NCI-H524 (cell line): ENCODE results near the gene MBOAT7.

Source experiments
- DNase-seq, 2 experiments: peaks; one replicate each; lab custom pipeline; 2025; lab: John Stamatoyannopoulos, UW

The MBOAT7 gene

DNA sequence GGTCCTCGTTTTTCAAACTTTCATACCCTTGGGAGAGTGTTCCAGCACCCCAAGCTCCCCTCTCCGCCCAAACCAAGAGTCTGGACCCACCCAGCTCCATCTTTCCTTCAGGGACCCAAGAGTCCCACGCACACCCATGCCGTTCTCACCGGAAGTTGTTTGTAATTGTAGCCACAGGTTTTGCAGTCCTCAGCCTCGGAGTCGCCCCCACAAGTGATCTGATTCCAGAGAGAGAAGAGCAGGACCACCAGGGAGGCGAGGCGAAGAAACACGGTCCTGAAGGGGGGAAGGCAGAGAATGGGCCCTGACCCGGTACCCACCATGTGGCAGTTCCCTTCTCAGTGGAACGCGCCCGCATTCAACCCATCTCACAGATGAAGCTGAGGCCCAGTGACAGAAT, 26.5 kb downstream of the MBOAT7 start:
- DNase-seq, result no peak

DNA sequence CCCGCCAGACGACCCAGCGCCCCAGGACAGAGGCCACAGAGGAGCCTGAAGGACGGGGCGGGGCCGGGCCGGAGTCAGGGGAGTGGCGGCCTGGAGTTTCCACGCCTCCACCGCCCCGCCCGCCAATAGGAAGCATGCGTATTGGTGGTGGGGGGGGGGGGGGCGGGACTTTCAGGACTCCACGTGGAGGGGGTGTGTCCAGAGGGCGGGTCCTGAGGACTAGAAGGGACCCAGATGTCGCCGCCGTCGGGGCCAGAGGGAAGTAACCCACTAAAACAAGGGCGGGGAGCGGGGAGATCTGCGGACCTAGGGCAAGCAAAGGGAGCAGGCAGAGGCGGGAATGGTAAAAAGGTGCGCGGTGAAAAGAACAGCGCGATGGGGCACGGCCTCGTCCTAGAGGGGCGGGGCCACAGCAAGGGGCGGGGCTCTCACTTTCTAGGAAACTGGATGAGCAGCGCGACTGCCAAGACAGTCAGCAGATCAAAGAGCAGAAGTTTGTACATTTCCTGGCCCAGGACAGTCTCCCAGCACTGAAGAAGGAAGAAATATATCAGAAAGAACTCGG, 27.1 kb downstream of the MBOAT7 start:
- no peak for DNase-seq

DNA sequence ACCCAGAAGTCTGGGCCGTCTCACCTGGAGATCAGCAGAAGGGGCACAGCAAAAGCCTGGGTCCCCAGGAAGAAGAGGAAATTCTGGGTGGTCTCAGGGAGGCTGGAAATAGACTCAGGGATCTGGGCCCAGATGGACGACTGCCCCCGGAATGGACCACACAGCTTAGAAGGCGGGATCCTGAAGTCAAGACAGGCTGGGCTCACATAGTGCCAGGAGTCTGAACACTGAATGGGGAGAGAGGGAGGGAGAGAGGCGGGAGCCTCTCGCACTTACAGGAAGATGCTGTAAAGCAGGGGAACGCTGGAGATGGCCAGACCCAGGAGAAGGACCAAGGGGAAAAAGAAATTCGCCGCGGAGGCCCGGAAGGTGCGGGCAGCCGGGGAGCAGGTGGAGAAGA, 28.5 kb downstream of the MBOAT7 start:
- no peak for DNase-seq

DNA sequence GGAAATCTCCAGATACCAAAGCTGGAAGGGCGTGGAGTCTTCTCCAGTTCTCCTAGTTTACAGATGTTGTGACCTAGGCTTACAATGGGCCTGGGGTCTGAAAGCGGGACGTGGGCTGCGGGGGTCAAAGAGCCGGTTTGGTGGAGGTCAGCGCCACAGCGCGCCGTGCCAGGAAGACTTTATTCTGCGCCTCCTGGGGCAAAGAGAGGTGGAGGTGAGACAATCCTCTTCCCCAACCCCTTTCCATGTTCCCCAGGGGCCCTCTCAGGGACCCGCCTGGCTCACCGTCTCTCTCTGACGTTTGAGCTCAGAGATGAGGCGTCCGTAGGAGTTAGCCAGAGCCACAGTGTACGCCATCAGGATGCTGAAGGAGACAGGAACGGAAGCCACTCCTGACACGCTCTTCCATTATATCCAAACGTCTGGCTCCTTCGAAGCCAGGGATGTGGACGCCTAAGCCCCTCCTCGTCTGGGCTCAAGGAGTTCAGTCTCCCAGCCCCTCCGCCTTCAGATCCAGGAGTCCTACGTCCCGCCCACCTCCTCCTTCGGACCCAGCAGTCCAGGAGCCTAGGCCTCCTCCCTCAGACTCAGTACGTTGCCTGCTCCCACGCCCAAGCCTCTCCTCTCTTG, 29.1 kb downstream of the MBOAT7 start:
- DNase-seq, result peak; percentile 51 to 55

DNA sequence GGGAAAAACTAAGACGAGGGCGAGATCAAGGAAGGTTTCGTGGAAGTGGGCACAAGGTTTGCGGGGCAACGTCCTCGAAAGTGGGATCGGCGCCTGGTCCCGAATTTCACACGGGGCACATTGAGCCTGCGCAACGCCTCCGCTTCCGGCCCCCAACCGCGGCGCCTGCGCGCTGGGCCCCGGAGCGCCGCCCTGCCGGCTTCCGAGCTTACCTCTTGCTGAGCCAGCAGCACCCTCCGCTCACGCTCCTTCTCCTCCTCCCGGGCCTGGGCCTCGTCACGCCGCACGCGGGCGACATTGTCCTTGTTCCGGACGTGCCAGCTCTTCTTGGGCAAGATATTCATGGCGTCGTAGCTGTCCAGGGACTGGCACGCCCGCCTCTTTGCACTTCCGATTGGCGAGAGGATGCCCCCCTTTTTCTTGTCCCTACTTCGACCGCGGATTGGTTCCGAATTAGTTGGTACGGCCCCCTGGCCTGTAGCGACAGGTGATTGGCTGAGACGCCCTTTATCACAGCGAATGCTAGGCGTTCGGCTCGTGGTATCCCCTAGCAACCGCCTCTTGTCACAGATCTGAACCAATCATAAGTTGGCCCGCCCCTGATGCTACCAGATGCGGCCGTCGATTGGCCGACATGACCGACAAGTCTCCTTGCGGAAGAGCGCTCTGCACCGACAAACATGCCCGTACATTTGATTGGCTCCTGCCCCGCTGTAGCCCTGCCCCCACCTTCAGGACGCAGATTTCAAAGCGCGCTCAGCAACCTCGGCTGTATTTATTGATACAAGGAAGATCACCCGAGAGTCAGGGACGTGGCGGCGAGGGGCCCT, 29.8 kb downstream of the MBOAT7 start, which contains the start of gene LENG1:
Gene LENG1, minus strand, starts transcription at position 370 of the 830 bp plus-strand sequence. Its CDS starts 26 bp downstream, at position 344.
- peak; percentile 99 to 100 for DNase-seq

DNA sequence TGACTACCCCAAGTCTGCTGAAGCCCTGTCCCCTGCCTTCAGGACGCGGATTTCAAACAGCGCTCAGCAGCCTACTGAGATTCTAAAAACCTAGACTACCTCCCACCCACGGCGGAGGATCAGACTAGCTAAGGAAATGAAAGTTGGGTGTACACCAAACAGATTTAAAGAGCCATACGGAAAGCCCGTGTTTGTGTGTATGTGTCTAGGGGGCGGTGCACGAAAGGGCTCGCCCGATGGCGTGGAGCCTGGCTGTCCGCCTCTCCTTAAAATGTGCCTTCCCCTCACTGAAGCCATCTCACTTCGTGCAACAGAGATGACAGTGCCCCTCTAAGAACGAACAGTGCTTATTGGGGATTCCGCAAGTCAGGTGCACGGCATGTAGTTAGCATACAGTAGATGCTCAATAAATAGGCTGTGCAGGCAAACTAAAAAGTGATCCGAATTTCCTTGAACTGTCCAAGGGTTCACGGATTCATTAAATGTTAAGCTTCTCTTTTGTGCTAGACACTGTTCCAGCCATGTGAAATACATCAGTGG, 30.5 kb downstream of the MBOAT7 start:
- DNase-seq, result no peak

DNA sequence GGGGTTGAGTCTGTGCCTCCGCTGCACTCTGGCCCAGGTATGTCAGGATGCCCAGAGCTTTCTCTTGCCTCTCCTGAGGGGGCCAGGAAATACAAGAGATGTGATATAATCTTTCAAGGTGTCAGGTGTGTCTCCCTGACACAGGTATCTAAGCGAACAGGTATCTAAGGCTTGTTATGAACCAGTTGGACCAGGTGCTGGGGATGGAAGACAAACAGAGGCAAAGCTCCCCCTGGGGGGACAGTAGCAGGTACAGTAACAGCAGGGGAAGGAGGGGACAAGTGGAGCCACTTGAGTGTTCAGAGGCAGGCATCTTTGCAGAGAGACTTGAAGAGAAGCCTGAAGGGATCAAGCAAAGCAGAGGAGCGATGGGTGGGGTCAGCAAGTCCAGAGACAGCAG, 32.4 kb downstream of the MBOAT7 start:
- DNase-seq, result no peak

DNA sequence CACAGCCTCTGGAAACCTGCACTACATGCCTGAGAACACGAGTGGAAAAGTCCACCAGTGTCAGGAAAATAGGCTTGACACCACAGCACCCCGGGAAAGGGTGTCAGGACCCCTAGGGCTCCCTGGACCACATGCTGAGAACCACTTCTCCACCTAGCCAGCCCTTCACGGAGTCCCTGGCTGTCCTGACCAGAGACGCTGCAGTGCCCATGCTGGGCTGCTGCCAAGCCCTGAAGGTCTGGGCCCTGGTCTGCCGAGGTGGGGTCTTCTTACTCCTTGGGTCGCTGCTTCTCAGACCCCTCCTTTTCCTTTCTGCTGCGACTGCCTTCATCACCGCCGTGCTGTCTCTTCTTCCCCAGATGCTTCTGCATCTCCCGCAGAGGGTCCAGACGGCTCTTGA, 32.9 kb downstream of the MBOAT7 start:
- DNase-seq, result no peak

DNA sequence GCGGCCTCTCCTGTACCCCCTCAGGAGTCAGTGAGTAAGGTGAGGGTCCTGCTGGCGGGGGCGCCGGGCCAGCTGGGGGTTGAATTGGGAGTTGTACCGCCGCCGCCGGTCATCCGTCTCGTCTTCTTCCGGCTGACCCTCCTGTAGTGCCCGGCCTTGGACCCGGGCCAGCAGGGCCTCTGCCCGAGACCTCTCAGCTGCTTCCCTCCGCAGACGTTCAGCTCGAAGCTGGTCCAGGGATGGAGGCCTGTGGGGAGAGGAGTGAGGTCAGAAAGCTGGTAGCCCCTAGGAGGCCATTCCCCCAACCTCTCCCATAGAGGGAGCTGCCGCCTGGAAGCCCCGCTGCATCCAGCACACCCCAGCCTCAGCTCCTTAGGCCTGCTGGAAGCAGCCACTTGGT, 33.7 kb downstream of the MBOAT7 start:
- no peak for DNase-seq

DNA sequence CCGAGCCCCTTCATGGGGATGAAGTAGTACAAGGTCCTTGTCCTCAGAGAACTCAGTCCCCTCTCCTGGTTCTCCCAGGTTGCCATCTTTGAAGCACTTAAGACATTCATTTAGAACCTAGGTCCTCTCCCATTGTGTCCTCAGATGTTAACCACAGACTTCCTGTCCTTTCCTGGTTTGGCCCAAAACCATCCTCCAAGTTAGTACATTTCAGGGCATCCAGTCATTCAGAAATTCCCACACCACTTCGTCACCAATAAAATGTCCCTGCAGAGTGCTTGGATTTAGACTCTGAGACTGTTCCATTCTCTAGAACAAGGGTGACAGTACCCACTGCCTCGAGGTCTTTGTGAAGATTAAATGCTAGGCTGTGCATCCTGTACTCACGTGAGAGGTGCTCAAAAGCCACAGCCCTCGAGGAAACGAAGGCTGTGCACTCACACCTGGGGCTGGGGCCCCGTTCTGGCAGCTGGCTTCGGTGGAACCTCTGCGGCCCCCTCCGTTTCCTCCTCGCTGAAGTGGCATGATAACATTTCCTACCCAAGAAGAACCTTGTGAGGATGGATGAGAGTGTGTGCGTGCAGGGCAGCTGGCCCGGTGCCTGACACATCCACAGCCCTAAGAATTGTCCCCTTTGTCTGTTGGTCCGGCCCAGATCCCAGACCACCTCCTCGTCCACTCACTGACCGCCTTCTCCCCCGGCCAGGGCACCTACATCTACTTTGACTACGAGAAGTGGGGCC, 34.6 kb downstream of the MBOAT7 start:
- DNase-seq, result no peak

DNA sequence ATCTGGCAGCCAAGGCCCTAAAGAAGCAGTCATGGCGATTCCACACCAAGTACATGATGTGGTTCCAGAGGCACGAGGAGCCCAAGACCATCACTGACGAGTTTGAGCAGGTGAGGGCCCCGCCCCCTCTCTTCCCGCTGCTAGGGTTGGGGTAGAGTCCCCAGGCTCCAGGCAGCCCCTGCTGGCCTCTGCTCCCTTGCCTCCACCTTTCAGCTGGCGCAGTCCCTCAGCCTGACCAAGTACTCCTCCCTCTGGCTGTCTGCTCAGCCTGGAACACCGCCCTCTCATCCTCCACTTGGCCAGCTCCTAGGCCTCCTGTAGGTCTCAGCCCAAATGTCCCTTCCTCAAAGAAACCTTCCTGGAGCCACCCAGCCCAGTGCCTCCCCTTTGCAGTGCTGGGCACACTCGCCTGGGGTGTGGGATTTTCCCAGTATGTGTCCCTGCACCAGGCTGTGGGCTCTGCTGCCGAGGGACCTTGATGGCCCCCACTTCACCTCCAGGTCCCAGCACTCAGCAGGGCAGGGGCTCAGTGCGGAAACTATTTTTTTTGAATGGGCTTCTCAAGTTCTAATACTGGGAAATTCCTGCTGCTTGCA, 35.6 kb downstream of the MBOAT7 start:
- no peak for DNase-seq

DNA sequence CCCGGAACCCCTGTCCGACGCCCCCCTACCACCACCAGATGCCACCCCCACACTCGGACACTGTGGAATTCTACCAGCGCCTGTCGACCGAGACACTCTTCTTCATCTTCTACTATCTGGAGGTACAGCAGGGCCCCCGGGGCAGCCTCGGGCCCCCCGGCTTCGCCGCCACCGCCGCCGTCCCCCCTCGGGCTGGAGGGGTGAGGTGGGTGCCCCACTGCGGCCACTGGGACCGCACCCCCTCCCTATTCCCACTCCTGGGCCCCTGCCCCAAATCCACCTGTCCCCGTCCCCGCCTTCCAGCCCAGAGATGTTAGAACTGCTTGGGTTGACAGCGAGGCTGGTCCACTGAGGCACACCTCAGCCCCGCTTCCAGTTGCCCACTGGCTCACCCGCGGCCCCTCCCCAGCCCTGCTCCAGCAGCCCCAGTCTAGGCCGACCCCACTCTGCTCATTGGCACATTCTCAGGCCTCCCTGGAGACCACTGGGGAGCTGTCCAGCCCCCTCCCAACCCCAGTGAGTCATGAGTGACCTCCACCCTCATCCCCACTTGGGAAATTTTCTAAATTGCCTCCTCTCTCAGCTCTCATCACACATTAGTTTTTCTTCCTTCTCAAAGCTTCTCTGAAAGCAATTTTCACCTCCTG, 36.4 kb downstream of the MBOAT7 start:
- DNase-seq, result no peak

DNA sequence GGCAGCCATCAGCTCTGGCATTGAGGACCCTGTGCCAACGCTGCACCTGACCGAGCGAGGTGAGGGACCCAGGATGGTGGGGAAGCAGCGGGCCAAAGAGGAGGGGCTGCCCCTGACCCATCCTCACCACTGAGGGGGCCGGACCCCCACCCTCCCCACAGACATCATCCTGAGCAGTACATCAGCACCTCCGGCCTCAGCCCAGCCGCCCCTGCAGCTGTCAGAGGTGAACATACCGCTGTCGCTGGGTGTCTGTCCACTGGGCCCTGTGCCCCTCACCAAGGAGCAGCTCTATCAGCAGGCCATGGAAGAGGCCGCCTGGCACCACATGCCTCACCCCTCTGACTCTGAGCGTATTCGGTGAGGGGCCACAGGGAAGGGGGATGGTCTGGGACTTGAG, 37.1 kb downstream of the MBOAT7 start:
- DNase-seq, result no peak

DNA sequence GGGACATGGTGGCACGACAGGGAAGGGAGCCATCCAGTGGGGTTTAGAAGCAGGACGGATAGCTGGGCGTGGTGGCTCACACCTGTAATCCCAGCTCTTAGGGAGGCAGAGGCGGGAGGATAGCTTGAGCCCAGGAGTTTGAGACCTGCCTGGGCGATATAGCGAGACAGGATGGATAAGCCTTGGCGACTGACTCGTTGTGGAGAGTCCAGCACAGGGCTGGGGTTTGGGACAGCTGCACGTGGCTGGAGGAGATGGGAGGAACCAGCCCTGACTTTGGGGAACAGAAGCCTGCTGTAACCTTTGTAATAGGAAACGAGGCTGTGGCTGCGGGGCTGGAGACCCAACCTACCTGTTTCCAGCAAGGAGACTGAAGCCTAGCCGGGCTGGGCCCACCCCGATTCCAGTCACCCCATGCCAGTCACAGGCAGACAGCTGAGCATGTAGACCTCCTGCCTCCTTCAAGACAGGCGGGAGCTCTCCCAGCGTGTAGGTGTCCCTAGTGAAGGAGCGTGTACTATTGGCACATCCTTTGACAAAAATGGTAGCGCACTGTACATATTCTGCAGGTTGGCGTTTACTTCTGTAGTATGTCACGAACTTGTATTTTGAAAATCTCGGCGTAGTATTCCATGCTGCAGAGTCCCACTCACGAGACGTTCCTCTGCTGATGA, 37.9 kb downstream of the MBOAT7 start:
- no peak for DNase-seq

DNA sequence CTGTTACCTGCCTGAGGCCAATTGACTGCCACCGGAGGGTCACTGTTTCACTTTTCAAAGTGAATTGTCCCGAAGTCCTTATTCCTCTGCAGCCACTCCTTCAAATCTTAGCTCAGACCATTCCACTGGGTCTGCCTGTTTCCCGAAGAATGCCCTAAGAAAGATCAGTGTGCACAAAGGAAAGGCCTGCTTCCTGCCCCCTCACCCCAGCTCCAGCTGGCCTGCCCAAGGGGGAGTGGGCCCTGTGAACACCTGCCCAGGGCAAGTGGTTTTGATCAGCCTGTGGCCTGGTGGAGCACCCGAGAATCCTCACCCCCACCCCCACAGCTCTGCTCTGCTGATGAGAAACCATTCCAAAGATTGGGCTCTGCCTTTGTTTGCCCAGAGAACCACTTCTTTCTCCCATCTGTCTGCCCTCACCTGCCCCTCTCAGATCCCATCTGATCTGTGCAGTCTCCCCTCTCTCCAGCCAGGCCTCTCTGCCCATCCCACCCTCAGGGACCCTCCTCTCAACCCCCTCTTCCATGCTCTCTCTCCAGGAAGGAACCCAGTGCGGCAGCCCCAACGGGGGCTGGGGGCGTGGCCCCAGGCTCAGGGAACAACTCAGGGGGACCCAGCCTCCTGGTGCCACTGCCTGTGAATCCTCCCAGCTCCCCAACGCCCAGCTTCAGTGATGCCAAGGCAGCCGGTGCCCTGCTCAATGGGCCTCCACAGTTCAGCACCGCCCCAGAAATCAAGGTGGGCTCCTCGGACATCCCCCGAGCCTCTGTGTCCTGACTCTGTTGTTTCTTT, 40.2 kb downstream of the MBOAT7 start:
- DNase-seq, result no peak

DNA sequence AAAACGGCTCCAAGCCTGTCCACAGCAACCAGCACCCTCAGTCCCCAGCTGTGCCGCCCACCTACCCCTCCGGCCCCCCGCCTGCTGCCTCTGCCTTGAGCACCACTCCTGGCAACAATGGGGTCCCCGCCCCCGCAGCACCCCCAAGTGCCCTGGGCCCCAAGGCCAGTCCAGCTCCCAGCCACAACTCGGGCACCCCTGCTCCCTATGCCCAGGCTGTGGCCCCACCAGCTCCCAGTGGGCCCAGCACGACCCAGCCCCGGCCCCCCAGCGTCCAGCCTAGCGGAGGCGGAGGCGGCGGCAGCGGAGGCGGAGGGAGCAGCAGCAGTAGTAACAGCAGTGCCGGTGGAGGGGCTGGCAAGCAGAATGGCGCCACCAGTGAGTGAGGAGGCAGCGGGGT, 41.2 kb downstream of the MBOAT7 start:
- DNase-seq, result no peak

DNA sequence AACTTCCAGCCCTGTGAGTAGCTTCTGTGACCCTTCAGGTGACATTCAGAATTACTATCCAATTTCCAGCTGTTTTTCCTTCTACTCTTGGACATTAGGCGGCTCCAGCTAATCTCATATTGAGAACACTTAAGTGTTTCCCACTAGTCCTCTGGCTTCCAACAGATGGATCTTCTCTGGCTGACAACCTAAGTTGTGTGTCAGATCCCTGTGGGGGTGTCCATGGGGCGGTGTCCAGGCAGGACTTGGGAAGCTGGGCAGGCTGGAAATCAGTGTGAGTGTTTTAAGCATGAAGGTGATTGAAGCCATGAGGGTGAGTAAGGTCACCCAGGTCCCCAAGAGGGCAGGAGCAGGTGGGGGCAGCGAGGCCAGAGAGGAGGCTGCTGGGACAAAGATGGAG, 41.7 kb downstream of the MBOAT7 start:
- no peak for DNase-seq

DNA sequence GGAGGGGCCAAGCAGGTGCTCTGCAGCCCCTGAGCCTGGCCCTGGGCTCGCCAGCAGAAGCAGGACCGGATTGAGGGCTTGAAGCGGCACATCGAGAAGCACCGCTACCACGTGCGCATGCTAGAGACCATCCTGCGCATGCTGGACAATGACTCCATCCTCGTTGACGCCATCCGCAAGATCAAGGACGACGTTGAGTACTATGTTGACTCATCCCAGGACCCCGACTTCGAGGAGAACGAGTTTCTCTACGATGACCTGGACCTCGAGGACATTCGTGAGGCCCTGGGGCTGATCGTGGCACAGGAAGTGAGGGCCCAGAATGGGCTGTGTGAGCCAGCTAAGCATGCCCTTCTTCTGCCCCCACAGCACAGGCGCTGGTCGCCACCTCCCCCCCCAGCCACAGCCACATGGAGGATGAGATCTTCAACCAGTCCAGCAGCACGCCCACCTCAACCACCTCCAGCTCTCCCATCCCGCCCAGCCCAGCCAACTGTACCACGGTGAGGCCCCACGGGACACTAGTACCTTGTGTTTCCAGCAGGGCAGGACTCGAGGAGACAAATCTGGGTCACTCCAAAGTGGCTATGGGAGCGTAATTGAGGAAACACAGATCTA, 43.7 kb downstream of the MBOAT7 start:
- DNase-seq, result no peak

DNA sequence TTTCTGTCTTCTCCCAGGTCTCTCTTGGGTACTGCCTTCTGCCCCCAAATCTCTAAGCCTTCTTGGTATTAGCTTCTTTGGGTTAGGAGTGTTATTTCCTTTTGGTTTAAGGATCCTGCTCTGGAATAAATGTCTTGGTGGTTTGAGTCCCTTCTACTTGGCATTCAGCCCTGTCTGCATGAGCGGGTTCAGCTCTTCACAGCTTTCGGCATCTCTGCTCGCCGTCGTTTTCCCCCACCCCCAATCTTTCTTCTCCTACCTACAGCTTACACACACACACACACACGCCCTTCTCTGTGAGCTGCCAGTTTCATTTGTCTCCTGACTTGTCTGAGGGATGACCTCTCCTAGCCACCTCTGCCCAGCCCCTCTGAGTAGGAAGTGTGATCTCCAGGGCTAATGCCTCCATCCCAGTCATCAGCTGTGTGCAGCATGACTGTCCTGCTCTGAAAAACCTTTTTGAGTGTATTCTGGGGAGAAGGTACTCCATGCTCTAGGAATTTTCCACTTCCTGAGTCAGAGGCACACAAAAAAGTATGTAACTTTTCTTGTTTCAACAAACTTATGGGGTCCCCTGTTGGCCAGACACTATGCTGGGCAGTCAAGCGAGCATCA, 47.1 kb downstream of the MBOAT7 start:
- DNase-seq, result no peak
